Activated naive CD4-positive, alpha-beta T cell treated with Interleukin-2 at 50 U/mL for 16 hours (primary cell): ENCODE data around the gene POLN.

ENCODE experiments used
- DNase-seq: peaks from one replicate; pipeline ENCODE4 v3.0.0-alpha.2; 2020

Gene POLN

GRCh38 chr4:2103127-2103842 lies 138.6 kb downstream of the POLN start:
- no peak for DNase-seq

- DNase-seq: no peak
Measured at GRCh38 chr4:2102045-2102883, 139.7 kb downstream of the POLN start.

- DNase-seq: no peak
Measured at GRCh38 chr4:2101346-2102044, 140.4 kb downstream of the POLN start.

GRCh38 chr4:2096073-2096609 lies 145.8 kb downstream of the POLN start:
- DNase-seq: no peak

GRCh38 chr4:2095236-2096072 lies 146.5 kb downstream of the POLN start:
- DNase-seq: no peak

- DNase-seq: no peak
Measured at GRCh38 chr4:2094545-2094944, 147.4 kb downstream of the POLN start.

- no peak for DNase-seq
Measured at GRCh38 chr4:2093265-2093664, 148.7 kb downstream of the POLN start.

GRCh38 chr4:2092669-2093053 lies 149.3 kb downstream of the POLN start:
- no peak for DNase-seq

- DNase-seq: no peak
Measured at GRCh38 chr4:2091990-2092668, 149.8 kb downstream of the POLN start.

- DNase-seq: no peak
Measured at GRCh38 chr4:2090642-2091041, 151.3 kb downstream of the POLN start.

GRCh38 chr4:2089222-2089621 lies 152.7 kb downstream of the POLN start:
- DNase-seq: no peak

GRCh38 chr4:2087170-2087569 lies 154.8 kb downstream of the POLN start:
- no peak for DNase-seq

GRCh38 chr4:2085496-2085901 lies 156.4 kb downstream of the POLN start:
- DNase-seq: no peak

- no peak for DNase-seq
Measured at GRCh38 chr4:2084316-2084715, 157.6 kb downstream of the POLN start.

- DNase-seq: no peak
Measured at GRCh38 chr4:2083826-2084160, 158.1 kb downstream of the POLN start.

- no peak for DNase-seq
Measured at GRCh38 chr4:2083116-2083825, 158.7 kb downstream of the POLN start.

GRCh38 chr4:2082627-2083026 lies 159.3 kb downstream of the POLN start:
- DNase-seq: no peak

GRCh38 chr4:2082118-2082517 lies 159.8 kb downstream of the POLN start:
- DNase-seq: no peak

GRCh38 chr4:2081540-2081939 lies 160.4 kb downstream of the POLN start:
- no peak for DNase-seq

GRCh38 chr4:2080429-2081300 lies 161.3 kb downstream of the POLN start:
- peak; percentile 0 for DNase-seq
